Nucleus accumbens (tissue), 56 donors: Measurements from ENCODE around the gene ACTN1.
A peak's percentile ranks its signal among the peaks of the same experiment; 100 is the strongest.

Experiments
- DNase-seq, 56 donors: peaks; one replicate each; lab custom pipeline; 2025; lab: John Stamatoyannopoulos, UW

Gene ACTN1

DNA sequence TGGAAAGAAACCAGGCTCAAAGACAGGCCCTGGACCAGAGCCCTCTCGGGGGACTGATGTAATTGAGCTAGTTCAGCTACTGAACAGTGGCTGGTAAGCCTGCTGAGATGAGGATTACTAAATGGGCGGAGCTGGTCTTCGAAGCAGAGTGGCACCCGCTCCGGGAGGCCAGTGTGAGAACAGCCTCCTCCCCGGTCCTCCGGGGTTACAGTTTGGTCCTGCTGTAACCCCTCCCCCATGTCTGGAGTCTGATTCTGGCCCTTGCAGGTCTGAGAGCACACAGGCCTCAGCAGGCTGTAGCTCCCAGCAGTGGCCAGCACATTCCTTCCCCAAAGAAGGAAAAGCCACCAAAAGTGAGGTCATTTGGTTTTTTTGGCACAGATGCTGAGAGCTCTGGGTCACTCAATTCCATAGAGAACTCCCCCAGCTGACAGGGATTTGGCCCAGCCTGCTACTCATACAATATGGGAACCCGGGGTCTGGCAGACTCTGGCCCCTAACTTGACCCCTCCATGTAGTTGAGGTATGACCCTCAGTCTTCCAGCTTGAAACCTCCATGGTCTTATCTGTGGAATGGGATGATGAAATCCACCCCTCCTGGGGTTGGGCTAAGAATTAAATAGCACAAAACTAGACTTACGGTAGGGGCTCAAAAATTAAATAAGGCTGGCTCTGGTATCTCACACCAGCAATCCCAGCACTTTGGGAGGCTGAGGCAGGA is 39.0 kb downstream of the ACTN1 start:
- peak in 1 of 56 donors; percentile 12 for DNase-seq

DNA sequence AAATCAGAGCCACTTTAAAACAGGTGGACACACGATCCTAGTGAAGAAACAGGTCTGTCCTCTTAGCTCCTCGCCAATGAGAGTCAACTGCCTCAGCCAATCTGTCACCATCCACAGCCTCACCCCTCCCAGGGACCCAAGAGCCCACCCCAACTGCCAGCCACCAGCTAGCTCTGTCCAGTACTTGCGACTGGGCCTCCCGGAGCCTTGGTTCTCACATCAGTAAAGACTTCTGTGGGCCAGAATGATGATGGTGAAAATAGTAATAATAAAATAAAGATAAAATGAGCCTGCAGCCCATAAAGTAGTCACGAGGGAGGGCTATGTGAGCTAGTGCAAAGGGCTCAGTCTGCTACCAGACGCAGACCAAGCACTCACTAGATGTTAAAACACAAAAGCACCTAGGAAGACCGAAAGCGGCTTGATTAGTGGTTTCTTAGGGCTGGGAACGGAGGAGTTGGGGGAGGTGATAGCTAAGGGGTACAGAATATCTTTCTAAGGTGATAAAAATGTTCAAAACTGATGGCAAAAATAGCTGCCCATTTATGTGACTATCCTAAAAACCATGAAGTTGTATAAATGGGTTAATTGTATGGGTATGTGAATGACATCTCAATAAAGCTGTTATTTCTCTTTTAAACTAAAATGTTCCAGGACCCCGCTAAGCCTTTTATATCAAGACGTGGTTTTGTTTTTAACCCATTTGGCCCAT is 39.8 kb downstream of the ACTN1 start:
- DNase-seq = no peak

DNA sequence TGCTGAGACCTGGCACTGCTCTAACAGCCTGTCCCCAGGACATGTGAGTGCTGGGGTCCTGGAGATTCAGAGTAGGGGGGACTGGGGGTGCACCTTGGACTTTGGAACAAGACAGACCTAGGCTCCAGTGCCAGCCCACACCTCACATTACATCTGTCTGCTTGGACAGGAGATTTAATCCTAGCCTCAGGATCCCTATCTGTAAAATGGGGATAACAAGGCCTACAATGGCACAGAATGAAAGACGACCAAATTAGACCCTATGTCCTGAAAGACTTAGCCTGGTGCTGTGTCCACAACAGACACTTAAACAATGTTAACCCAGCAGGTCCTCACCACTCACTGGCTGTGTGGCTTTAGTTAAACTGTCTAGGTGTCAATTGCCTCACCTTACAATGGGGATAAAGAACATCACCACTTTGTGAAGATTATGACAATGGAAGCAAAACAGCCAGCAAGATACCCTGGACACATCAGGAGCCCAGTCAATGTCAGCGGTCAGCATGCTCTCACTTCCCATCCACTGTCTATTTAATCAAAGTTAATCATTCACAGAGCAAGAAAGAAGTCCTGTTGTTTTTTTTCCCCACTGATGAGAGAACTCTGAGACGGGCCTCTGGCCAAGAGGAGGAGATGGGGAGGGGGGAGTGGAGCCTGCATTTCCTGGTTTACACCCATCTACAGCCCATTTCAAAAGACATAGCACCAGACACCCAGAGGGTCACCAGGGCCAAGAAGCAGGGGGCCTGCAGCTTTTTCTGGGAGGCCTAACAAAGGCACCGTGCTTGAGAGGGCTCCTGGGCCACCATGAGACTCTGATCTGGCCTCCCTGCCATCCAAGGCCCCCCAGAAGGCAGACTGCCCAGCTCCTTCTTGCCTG is 40.6 kb downstream of the ACTN1 start:
- DNase-seq = no peak

DNA sequence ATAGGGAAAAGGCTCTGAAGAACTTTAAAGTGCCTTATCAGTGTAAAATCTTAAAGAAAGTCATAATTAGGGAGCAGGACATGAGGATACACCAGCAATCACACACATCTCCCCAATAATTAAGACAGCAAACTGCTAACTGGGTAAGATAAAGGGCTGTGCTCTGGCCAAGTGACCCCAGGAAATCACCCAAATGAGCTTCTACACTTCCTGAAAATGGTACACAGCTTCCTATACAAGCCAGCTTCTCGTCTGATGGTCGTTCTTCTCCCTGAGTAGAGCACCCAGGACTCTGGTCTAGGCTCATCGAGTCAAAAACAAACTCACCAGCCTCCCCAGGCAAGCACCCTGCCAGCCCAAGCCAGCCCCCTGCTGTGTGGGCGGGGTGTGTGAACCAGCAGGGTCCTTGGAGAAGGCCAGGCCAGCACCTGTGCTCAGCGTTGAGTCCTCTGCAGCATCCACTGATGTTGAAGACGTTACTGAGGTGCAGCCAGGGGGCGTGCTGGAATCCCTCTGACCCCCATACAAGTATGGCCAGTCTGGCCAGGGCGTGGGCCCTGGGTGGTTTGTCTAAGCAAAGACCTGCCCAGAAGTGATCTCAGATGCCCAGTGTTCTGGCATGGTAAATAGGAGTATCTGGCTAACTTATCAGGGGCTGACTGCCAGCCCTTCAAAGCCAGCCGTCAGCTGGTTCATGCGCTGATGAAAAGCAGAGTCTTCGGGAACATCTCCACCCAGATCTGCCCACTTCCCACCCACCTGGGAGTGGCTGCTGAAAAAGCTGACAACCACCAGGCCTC is 41.4 kb downstream of the ACTN1 start:
- peak in 21 of 56 donors; percentile 12 to 71 (median 35) for DNase-seq

DNA sequence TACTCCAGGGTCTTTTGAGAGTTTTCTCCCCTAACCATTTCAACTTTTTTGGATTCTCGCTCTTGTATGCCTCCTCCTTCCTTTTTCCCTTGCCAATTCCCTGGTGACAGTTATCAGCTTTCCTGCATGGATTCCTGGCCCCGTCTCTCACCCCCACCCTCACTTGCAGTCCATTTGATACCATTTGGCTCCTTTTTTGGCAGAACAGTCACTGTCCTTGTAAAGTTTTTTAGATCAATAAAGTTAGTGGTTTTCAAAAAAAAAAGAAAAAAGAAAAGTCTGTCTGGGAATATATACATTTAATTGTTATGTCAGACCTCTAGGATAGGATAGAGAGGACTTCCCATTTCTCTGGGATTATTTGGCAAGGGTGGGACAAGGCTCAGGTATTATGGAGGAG is 42.1 kb downstream of the ACTN1 start:
- DNase-seq = no peak

DNA sequence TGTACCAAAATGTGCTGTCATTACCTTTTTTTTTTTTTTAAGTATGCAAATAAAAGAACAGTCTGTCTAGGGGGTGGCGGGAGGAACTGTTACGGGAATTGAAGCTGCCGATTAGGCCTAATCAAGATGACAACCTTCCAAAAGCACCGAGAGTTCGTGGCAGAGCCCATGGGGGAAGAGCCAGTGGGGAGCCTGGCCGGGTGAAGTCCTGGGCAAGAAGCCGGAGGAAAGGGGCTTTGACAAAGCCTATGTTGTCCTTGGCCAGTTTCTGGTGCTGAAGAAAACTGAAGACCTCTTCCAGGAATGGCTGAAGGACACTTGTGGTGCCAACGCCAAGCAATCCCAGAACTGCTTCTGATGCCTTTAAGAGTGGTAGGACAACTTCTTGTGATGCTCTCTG is 42.6 kb downstream of the ACTN1 start:
- peak in 1 of 56 donors; percentile 21 for DNase-seq

DNA sequence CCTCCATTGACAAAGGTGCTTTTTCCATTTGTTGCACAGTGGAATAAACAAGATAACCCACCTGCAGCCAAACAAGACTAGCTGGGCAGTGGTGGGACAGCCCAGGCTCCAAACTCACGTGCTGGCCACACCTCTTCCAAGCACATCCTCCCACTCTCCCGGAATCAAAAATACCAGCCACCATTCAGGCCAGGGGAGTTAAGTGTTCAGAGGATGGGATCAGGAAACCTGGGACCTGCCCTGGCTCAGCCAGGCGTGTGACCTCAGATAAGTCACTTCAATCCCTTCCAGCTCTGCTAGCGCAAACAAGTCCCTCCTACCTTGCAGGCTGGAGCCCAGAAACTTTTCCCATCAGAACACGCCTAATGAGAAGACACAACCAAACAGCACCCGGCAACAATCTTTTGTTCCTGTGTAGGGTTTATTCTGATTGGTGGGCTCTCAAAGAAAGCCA is 43.3 kb downstream of the ACTN1 start:
- peak in 1 of 56 donors; percentile 56 for DNase-seq

DNA sequence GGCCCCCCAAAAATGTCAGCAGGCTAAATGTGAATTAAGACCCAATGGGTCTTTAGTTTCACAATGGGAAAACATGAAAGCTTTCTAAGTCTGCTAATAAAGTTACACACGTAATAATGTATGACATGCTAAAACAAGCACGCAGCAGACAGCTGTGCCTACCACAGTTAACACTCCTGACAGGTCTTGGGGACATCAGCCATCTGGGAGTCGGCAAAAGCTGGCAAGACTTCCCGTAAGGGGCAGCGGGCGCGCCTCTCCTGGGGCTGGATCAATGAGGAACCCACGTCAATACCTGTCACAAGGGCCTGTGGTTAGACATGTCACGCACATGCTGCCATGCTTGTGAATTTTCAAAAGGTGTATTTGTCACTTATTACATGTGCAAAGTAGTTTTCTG is 45.0 kb downstream of the ACTN1 start:
- DNase-seq = no peak

DNA sequence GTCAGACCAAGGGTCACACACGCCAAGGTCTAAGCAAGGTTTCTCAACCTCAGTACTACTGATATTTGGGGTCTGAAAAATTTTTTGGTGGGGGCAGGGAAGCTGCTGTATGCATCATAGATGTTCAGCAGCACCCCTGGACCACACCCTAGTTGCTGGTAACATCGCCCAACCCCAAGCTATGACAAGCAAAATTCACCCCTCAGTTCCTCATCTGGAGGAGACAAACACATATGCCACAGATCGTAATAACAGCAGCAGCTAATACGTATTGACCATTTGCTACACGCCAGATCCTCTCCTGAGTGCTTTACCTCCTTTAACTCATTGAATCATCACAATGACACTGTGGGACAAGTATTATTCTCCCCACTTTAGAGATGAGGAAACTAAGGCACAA is 46.4 kb downstream of the ACTN1 start:
- DNase-seq = no peak

DNA sequence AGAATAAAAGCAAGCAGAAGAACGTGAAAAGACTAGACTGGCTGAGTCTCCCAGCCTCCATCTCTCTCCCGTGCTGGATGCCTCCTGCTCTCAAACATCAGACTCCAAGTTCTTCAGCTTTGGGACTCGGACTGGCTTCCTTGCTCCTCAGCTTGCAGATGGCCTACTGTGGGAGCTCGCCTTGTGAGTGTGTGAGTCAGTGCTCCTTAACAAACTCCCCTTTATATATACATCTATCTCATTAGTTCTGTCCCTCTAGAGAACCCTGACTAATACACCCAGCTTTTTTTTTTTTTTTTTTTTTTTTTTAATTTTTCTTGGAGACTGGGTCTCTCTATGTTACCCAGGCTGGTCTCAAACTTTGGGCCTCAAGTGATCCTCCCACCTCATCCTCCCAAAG is 46.9 kb downstream of the ACTN1 start:
- DNase-seq = no peak

DNA sequence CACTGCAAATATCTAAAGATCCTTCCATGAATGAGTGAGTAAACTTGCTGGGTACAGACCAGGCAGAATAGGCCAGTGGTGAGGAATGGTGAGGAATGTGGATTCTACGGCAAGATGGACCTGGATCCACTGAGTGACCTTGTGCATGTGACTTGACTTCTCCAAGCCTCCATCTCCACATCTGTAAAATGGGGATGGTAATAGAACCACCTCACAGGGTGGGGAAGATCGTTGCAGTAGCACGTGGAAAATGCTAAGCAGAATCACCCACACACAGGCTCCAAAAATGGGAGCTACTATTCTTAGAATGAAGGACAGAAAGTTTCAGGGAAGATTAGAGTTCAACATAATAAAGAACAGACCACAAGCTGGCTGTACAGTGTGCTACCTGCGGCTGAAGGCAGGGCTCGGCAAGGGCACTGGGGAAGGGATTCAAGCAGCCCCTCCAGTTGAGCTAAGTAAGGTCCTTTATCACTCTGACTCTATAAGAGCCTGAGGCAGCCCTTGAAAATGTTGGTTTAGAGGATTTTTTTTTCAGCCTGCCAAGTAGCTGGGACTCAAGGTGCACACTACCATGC is 47.5 kb downstream of the ACTN1 start:
- no peak for DNase-seq

DNA sequence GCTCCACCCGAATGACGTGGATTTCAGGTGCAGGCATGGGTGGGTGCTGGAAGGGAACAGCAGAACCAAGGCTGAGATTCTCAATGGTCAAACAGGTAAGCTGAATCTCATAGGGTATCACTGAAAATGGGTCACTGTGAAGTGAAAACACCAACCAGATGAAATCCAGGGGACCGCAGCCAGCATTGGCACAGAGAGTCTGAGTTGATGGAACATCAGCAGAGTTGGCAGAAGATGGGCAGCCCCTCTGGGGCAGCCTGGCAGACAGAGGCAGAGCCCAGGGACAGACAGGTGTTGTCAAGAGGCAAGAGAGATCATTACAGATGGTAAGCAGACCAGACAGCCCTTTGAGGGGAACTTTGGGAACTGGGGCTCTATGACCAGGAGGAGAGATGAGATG is 48.0 kb downstream of the ACTN1 start:
- no peak for DNase-seq

DNA sequence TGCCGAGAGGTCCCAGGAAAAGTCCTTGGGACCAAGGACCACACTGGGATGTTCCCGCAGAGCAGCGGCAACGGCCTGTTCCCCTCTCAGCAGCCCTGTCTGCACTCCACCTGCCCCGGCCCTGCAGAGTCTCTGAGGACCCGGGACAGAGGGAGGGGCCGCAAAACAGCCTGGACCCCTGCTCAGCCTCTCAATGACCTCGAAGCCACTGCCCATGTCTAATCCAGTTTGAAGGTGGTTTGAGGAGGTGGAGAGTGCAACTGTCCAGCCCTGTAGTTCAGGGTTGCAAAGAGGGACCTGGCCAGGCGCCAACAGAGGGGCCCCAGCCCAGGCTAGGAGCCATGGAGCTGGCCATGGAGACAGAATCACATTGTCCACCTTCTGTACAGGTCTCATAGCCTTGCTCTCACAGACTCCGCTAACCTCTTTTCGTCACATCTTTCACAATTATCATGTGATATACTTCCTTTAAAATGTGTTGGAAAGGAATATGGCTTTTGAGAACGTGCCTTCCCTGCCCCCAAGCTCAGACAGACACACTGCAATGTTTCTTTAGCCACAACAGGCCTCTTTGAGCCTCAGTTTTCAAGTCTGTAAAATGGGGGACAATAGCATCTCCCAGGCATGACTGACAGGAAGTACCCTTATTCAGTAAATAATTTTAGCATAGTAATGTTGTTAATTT is 49.3 kb downstream of the ACTN1 start:
- DNase-seq = no peak

DNA sequence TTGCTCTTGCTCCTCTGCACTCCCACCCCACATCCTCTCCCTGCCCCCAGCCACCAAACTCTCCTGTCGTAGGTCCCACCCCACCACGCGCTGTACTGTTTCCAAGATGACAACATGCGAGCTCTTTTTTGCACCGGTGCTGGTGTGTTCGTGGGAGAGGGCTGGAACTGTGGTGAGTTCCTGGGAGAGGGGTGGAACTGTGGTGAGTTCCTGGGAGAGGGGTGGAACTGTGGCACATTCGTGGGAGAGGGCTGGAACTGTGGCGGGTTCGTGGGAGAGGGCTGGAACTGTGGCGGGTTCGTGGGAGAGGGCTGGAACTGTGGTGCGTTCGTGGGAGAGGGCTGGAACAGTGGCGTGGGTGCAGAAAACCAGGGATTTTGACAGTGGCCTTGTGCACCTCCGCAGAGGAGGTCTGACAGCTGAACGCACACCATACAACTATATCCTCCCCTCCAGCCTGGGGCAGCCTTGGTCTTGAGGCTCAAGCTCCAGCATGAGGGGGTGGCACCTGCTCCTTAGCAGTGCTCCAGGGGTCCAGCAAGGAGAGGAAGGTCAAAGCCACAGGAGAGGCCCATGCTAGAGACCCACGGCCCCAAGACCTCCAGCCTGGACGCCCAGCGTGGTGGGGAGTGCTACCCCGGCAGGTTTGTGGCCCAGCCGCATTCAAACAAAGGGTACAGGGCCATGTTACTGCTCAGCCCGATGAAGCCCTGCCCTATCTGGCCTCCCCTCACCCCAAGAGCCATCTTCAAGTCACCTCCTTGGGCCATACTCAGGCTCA is 50.1 kb downstream of the ACTN1 start:
- peak in 4 of 56 donors; percentile 14 to 32 (median 24) for DNase-seq

DNA sequence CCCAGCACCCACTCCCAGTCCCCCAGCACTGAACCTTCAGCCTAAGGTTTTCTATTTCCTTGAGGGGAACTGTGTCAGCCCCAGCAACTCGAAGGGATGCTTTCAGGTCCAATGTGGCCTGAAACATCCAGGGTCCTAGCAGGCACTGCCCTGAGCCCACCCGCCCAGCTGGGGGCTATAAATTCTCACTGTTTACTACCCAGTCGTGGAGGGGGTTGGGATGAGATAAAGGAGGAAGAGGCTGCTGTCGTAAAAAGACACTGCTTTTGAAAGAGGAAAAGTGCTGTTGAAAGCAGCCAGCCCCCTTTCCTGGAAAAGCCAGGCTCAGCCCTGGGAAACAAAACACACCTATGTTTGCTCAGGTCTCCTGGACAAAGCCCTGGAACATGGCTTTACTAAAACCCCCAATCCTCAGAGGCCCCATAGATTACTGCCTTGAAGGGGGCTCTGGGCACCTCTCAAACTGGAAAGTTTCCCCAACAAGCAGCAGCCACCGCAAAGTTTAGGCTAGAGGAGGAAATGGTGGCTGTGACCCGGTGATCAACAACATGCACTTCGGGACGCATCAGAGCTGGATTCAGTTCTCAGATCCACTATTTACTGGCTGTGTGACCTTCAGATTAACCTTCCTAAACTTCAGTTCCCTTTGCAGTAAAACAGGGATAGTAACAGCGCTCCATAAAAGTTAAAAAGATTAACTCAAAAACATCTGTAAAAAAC is 51.0 kb downstream of the ACTN1 start:
- no peak for DNase-seq

DNA sequence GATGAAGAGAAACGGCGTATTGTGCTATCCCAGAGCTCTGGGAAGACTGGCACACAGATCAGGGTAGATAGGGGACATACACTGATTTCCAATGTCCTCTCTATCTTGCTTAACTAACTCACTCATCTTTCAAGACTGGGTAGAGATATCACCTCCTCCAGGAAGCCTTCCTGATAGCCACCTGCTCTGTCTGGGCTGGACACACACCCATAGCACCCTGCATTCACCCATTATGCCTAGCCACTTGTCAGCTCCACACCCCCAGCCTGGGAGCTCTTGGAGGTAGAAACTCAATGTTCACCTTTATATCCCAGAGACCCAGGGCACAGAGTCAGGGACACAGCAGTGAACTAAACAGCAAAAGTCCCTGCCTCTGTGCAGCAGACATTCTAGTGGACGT is 52.0 kb downstream of the ACTN1 start:
- no peak for DNase-seq

DNA sequence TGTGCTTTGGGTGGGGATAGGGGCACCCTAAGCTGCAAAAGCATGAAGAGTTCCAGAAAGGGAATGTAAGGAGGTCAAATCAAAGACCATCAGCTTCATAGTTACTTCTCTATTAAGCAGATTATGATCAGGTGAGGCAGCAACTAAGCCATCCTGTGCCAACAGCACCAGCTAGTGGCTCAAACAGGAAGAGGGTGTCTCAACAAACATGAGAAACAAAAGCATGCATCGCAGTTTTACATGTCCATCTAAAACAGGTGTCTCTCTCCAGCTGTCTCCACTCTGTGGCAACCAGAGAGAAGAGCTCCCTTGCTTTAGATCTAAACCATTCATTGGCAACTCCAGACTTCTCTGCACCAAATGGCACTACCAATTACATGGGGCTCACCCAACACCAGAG is 52.9 kb downstream of the ACTN1 start:
- DNase-seq = no peak

DNA sequence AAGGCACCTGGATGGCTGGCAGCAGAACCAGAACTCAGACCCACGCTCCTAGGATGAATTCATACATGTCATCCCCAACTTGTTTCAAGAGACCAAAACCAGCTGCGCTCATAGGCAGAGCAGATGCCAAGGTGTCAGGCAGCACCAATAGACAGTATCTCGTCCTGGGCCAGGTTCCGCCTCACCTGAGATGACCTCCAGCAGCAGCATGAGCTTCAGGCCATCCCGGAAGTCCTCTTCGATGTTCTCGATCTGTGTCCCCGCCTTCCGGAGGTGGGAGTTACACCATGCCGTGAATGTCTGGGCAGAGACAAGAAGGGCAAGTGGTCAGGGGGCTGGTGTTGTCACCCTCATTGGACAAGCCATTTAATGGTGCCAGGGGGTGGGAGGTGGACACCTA is 53.7 kb downstream of the ACTN1 start:
- no peak for DNase-seq
